Globus pallidus (tissue), 1 donor: ENCODE data around the gene ZC3H12D.

Experiments
- DNase-seq: peaks from one replicate; pipeline ENCODE4 v3.0.0-alpha.2; 2015; ENCODE audit warnings: low spot score

The ZC3H12D gene

DNA sequence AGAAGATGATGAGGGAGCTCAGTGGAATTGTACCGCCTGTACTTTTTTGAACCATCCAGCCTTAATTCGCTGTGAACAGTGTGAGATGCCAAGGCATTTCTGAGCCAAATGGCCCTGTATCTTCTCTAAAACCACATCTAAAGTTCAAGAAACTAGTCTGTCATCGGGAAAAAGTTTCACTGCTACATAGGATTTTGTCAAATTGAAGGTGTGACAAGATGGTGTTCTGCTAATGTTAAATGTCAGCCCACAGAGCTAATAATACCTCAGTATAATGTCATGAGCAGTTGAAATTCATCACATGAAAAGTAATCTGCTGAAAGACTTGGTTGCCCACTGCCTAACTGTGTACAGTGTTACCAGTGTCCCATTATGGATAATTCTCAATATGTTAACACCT, 75.2 kb downstream of the ZC3H12D start:
- DNase-seq, result no peak

DNA sequence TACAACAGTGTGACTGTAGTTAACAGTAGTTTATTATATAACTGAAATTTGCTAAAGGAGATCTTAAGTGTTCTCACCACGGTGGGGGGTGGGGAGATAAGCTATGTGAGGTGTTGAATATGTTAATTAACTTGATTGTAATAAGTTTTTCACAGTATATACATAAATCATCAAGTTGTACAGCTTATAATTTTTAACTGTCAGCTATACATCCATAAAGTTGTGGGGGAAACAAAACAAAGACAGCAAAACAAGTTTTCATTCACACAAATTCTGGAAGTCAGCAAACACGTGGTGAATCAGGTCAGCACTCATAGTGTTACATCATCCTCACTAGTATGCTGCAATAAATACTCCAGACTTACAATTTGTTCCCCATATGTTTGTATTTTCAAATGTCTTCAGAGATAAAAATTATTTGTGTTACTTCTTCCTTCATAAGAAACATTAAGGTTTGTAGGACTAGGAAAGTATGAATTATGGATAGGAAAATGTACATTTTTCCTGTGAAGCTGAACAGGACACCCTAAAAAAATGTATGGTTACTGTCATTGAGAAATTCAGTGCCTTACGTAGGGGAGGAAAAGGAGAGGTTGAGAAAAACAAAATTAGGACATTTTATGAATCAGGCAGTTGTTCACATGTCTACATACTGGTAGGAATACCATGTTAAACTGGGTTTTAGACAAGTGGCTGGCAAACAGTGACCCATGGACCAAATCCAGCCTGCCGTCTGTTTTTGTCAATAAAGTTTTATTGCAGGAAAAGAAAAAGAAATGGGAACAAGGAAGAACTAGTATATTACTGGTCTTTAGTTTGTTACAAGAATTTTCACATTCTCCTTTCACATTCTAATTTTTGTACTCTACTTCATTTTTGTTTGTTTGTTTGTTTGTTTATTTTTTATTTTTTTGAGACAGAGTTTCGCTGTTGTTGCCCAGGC, 78.7 kb downstream of the ZC3H12D start:
- no peak for DNase-seq

GRCh38 chr6:149403534-149403933, 81.3 kb downstream of the ZC3H12D start:
- no peak for DNase-seq

- DNase-seq, result no peak
Observed at GRCh38 chr6:149400050-149400449, 84.8 kb downstream of the ZC3H12D start, which contains the start of gene SUMO4. SUMO4 (plus strand) TSS chr6:149400262; CDS start chr6:149400392, 130 bp downstream.

DNA sequence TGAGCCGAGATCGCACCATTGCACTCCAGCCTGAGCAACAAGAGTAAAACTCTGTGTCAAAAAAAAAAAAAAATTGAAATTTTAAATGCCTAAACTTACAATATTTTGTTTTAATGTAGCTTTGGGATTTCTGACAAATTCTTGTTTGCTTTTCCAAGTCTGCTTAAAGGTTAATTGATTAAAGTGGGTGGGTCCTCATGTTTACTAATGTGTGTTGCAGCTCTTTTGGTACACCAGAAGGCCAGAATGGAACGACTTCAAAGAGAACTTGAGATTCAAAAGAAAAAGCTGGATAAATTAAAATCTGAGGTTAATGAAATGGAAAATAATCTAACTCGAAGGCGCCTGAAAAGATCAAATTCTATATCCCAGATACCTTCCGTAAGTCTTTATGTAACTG, 87.4 kb downstream of the ZC3H12D start:
- no peak for DNase-seq
